NCI-H82 treated with DMSO at 0.1 percent for 48 hours (cell line): Measurements from ENCODE around the gene SYPL1.

ENCODE experiments used
- DNase-seq: peaks from one replicate; lab custom pipeline; 2025; ENCODE audit not compliant: unreplicated experiment; lab: John Stamatoyannopoulos, UW

Gene SYPL1

GRCh38 chr7:106054156-106054910 is 57.8 kb downstream of the SYPL1 start:
- DNase-seq: no peak

- no peak for DNase-seq
Measured at GRCh38 chr7:106053109-106053508, 59.0 kb downstream of the SYPL1 start.

GRCh38 chr7:106052681-106053080 is 59.4 kb downstream of the SYPL1 start:
- no peak for DNase-seq

- no peak for DNase-seq
Measured at GRCh38 chr7:106050746-106051117, 61.4 kb downstream of the SYPL1 start.

- no peak for DNase-seq
Measured at GRCh38 chr7:106050002-106050745, 61.9 kb downstream of the SYPL1 start.

GRCh38 chr7:106049139-106049752 is 62.9 kb downstream of the SYPL1 start:
- DNase-seq: no peak

- no peak for DNase-seq
Measured at GRCh38 chr7:106048706-106049020, 63.4 kb downstream of the SYPL1 start.

GRCh38 chr7:106047818-106048705 is 64.0 kb downstream of the SYPL1 start:
- peak; percentile 16 for DNase-seq

GRCh38 chr7:106047184-106047583 is 64.9 kb downstream of the SYPL1 start:
- no peak for DNase-seq

- no peak for DNase-seq
Measured at GRCh38 chr7:106045586-106045985, 66.5 kb downstream of the SYPL1 start.

- no peak for DNase-seq
Measured at GRCh38 chr7:106045139-106045538, 67.0 kb downstream of the SYPL1 start.

GRCh38 chr7:106042196-106042611 is 69.9 kb downstream of the SYPL1 start:
- DNase-seq: no peak

- no peak for DNase-seq
Measured at GRCh38 chr7:106041140-106041717, 70.9 kb downstream of the SYPL1 start.
